HG02763 (cell line): ENCODE measurements around the gene ST6GALNAC4.

Source experiments
- ATAC-seq: cut with Tn5 transposase; IDR thresholded peaks from one replicate; pipeline ENCODE4 v1.9.1; 2021; ENCODE audit warnings: mild to moderate bottlenecking, moderate library complexity; ENCODE audit not compliant: unreplicated experiment

Gene ST6GALNAC4

DNA sequence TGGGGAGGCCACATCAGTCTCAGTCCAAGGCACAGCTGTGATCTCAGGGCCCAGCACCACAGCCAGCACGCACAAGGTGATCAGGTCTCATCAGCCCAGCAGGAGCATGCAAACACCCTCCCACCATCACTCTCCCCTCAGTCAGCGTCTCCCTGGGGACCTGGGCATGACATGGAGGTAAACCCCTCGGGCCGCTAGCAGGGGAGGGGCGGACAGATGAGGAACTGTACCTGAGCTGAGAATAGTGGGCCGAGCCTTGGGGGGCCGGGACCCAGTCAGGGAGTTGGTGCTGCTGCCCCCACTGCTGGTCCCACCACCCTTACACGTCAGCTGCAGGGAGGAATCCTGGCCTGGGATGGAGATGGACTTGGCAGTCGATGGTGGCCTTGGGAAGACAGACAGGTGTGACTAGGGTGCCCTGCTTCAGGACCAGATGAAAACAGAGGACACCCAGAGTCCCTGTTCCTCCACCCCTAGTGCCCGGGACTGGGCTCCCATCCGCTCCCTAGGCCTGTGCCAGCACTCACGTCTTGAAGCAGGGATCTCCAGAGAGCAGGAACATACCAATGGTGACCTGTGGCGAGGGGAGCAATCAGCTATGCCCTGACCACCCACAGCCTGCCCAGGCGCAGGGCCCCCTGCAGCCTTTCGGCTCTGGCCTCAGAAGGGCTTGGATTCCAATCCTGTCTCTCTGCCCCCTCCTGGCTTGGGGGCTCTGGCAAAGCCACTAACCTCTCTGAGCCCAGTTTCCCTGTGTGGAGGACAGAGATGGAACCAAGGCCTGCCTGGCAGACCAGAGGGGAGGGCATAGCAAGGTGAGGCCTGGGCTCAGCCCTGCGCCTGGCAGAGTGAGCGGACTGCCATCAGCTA is 31.2 kb upstream of the ST6GALNAC4 start:
- no peak for ATAC-seq

DNA sequence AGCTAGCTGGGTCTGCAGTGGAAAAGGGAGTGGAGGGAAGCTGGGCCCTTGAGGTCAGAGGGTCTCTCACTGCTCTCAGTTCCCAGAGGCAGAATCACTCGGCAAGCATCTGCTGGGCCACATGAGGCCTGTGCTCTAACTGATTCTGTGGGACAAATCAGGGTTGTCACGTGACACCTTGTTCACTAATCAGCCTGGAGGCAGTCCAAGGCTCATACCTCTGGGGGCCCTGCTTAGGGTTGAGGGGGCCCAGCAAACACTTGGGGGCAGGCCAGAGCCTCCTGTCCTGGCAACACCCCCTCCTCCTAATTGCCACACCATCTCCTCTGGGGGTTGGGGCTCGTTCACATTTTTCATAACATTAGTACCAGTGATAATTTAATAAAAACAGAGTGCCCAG is 29.9 kb upstream of the ST6GALNAC4 start:
- ATAC-seq = no peak

DNA sequence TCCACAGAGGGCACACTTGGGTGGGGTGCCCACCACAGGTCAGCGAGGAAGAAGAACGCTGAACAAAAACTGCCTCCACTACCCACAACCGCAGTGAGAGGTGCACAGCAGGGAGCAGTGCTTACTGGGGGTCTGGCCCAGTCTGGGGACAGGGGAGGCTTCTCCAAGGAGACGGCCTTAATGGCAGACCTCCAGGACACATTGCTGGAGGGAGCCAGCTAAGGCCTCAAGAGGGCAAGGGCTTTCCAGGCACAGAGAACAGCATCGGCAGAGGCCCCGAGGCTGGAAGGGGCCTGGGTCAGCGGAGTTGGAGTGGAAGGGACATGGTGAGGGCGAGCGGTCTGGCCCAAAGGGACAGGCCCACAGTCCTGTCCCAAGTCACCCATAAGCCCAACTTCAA is 29.1 kb upstream of the ST6GALNAC4 start:
- ATAC-seq = no peak

DNA sequence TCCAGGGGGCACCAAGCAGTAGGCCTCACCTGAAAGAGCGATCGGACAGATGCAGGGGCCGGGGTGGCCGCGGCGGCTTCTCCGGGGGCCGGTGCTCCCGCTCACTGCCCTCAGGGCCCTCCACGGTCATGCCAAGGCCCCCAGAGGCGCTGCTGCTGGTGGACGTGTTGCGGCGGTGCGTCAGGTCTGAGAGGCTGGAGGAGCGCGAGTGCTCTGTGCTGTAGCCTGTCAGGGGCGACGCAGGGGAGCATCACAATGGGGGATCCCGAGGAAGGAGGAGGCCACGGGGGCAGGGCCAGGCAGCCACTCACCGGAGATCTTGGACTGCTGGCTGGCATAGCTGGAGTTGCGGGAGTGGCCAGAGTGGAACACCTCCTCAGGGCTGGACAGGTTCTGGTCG is 28.5 kb upstream of the ST6GALNAC4 start:
- no peak for ATAC-seq

DNA sequence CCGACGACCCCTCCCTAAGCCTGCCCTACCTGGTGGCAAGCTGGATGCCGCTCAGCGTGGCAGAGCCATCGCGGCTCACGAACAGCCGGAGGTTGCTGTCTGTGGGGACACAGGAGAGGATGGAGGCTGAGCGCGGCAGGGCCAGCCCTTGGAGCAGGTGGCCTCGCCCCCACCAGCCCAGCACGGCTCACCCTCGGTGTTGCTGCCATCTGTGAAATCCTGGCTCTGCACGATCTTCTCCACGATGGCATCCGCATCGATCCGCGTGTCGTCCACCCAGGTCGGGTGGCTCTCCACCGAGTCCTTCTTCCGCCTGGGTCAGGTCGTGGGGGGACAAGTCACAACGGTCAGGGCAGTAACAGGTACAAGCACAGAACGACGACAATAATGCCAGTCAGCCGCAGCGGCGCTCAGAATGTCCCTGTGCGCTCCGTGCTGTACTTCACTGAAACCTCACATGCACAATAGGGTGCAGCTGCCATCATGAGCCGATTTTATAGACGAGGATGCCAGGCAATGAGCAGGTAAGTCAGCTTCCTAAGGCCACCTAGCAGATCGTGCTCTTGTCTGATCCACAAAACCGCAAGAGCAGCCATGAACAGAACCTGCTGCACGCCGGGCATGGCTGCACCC is 27.9 kb upstream of the ST6GALNAC4 start:
- no peak for ATAC-seq

DNA sequence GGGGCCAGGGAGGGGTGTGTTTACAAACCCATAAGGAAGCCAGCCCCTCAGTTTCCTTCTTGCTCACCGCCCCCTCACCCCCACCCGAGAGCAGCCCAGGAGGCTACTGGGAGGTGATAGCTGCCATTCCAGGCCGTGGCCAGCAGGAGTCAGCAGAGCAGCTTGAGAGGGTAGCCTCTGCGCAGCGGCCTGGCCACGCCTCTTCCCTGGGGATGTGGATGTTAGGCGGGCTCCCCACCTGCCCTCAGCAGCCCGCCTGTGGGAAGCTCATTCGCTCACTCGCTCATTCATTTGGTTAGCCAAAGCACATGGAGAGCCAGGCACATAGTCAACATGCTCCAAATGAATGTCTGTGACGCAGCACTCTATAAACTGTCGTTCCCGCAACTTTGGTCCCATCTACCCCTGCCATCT is 26.9 kb upstream of the ST6GALNAC4 start:
- peak; percentile 60 for ATAC-seq

DNA sequence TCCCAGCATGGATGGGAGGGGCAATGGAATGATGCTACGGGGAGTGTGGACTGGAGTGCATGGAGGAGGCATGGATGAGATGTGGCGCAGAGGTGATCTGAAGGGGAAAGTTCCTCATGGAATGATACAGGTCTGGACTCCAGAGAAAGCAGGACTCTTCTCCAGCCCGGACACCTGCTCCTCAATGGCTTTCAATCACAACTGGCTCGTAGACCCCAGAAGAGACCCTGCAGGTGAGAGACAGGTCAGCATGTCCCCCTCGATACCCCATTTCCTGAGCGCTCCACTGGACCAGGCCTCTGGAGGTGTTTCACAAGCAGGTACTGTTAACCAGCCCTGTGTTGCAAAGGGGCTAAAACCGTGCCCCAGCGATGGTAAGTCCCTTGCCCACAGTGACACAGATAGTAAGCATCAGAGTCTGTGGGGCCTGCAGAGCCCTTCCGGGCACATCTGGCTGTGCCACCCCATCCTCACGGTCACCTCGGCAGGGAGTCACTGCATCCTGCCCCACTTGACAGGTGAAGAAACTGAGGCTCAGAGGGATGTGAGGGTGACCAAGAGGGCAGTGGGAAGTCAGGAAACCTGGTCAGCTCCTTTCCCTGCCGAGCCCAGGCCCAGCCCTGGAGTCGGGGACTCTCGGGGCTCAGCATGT is 26.3 kb upstream of the ST6GALNAC4 start:
- ATAC-seq = no peak

DNA sequence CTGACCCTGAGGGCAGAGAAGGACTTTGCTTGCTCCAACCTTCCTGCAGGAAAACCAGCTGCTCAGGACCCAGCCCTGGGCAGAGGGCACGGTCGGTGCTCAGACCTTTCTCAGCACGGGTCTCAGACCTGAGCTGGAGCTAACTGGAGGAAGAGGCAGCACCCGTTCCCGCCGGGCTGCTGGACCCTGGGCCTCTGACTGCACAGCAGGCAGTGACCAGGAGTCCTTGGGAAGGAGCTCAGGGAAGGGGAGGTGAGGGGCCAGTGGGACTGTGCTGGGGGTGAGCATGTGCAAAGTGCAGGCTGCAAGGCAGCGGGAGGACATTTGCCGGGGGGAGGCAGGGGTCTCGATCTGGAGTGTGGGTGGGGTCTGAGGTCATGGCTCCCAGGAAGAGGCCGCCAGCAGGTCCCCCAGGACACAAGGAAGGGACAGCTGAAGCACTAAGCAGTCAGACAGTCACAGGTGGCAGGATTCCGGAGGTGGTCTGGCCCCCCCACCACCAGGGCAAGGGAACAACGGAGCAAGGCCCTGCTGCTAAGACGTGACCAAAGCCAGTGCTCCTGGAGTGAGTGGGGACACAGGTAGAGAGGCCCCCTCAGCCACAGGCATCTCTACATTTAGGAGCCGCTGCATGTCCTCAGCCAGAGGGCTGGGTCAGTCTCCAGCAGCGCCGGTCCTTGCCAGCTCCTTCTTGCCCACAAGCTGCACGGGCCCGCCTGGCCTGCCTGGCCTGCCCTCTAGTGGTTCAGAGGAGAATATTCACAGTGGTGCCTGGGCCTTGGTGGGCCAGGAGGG is 25.6 kb upstream of the ST6GALNAC4 start:
- no peak for ATAC-seq

DNA sequence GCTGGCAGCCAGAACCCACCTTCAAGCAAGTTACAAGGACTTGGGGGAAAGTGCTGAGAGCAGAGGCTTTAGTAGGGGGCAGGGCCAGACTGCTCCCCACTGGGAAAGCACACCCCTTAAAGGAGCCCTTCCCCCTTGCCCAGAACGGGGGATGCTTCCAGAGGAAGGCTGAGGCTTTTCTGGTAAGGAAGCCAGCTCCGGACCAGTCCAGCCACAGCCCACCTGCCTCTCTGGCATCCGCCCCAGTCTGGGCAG is 25.0 kb upstream of the ST6GALNAC4 start:
- no peak for ATAC-seq

DNA sequence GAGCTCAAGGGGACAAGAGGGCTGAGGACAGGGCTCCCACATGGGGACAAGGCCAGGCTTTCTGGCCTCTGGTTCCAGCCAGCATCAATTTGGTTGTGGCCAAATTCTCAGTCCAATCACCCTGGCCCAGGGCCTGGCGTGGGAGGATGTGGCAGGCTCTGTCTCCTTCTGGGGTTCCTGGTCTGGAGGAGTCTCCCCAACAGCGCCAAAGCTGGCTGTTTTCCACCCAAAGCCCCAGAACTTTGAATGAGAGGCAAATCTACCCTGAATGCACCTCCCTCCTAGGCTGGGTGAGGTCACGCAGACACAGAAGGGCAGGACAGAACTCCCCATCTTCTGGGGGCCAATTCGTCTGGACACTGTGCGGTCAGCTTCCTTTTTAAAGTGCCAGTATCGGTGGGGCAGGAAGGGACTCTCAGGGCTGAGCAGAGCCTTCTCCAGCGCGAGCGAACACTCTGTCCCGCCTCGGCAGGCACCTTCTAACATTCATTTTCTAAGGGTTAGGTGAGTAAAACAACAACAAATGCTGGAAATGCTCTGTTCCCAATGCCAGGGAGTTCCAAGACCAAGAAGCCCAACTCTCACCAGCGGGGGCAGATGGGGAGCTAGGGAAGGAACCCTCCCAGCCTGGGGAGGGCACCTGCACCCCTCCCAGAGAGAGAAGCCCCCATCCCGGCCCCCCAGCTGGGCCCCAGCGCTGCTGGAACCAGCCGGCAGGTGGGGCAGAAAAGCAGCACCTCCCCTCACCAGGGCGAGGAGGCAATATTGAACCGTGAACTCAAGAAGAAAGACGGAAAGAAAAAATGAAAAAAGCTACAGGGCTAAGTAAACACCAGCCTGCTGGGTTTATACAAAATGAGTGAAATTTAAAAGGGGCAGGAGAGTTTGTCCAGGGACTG is 24.5 kb upstream of the ST6GALNAC4 start:
- no peak for ATAC-seq

DNA sequence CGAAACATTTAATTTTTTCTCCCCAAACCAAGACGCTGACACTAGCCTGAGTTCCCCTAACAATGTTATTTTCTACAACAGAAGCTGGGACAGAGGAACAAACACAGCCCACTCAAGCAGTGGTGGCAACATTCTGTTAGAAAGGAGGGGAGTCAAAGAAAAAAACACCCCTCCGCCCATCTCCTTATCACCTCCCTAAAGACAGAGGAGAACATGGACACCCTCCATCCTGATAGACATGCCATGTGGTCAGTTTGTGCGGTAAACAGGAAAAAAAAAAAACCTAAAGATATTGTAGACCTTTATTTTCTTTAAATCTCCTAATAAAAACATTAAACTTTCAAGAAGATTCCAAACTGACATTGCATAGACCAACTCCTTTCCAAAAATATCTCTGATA is 23.8 kb upstream of the ST6GALNAC4 start:
- no peak for ATAC-seq

DNA sequence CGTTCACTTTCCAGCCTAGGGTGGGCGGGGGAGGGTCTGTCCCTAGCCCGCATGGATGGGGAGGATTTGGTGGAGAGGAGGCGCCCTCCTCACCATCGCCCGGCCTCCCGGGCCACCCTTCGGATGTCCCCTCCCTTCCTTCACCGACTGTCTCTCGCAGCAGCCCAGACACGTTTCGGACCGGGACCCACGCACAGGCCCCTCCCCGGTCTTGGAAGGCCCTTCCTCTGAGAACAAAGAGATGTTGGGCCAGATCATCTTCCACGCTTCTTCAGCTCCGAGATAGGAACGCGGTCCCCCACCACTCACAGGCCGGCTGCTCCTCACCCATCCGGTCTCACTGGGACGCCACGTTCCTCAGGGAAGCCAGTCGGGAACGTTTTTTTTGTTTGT is 21.5 kb upstream of the ST6GALNAC4 start:
- ATAC-seq = no peak

DNA sequence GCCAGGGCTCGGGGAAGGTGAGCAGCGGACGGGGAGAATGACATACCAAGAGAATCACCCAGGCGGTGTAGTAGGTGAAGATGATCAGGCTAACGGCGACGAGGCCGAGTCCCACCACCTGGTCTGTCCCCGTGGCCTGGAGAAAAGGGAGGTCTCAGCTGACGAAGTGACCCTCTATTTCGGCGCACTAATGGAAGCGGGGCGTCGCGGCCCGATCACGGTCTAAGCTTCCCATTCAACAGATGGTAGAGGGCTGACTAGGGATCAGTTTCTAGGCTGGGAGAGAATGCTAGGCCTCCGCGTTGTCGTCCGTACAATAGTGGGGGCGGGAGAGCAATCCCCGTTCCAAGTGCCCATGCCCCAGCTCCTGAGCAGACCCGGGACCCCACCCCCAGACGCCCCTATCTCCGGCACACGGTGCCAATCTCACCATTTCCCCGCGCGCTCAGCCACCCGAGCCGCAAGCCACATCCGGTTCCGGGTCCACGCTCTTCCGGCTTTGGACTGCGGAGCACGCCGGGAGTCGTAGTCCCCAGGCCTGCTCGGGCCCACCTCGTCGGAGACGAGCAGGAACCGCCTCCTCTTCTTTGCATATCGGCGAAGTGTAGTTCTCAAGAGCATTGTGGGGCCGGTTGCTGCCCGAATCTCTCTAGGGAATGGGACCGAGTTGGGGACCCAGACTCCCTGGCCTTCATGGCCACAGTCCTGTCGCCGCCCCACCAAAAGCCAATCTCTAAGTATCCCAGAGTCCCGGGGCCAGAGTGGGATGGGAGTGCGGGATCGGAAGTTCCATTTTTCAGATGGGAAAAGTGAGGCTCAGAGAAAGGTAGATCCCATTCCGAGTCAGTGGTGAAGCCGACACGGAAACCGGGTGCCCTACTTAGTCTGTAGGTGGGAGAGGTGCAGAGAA is 20.8 kb upstream of the ST6GALNAC4 start, which contains the start of gene DPM2:
DPM2 (minus strand) TSS at position 467 of the 910 bp plus-strand sequence; CDS start at position 433, 34 bp downstream.
- ATAC-seq = peak; percentile 82

DNA sequence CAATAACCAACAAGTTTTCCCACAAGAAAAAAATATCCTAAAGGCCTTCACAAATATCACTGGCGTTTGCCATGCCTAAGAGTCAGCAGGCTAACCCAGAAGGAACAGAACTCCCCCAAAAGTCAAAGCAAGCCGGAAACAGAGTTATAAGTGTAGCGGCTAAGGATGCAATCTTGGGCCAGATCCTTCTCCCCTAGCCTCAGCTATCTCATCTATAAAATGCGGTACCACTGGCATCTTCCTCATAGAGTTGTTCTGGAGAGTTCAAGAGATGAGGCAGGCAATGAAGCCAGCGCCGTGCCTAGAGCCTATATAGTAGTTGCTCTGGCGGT is 20.2 kb upstream of the ST6GALNAC4 start:
- no peak for ATAC-seq

DNA sequence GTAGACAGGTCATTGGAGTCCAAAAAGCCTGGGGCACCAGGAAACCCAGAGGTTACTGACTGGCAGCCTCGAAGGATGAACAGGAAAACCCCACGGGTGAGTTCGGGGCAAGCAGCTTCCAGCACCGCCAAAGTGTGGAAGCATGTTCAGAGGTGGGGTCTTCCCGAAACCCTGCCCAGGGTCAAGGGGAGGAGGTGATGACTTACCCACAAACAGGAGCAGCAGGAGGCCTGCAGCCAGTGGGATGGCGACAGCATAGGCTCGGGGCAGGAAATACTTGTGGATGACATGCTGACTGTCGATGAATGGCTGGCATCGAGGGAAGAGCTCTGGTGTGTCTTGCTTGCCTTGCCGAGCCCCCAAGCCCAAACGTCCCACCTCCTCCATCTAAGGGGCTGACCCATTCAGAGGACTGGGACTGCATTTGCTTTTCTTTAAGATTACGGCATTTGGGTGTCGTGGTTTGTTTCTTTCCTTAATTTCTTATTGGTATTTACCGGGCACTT is 19.6 kb upstream of the ST6GALNAC4 start:
- no peak for ATAC-seq

DNA sequence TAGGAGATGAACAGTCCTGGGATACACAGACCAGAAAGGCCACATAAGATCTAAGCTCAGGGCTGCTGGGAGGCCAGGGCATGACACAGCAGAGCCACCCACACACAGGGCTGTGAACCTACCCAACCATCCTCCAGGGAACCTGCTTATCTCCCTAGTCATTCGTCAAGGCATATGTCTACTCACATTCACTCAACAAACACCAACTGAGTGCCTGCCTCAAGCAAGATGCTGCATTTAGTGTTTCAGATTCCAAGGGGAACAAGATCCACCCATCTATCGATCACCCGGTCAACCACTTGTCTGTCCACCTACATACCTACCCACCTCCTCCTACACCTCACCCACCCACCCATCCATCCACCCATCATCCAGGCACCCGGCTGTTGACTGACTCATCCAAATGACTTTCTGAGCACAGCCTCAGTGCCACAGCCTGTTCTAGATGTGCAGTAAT is 19.0 kb upstream of the ST6GALNAC4 start:
- ATAC-seq = no peak

DNA sequence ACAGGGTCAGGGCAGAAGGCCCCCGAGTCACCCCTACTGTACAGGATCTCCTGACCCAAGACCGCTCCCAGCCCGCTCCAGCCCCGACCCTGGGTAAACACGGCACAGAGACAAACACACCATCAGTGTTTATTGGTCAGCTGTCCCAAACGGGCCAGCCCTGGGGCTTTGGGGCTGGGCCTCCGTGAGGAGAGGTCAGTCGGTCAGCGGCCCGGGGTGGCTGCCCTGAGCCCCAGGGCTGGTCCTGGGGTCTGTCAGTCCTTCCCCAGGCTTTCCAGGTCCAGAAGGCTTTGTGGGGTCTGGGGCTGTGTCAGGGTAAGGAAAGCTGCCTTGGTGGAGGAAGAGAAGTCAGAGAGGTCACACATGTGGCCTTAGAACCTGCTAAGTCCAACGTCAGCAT is 18.1 kb upstream of the ST6GALNAC4 start:
- ATAC-seq = no peak

DNA sequence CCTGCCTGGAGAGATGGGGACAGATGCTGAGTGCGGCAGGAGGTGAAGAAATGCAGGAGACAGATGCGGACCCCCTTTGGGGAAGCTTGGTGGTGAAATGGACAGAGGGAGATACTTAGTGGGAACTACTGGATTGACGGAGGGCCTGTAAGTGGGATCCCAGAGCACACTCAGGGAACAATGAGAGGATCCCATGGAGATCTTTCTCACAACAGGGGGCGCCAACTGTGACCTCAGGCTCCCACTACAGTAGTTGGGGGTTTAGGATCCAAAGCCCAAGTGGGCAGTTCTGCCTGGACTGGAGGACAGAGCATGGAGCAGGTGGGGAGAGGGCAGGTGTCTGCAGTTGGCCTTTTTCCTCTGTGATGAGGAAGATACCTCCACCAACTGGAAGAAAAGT is 17.4 kb upstream of the ST6GALNAC4 start:
- ATAC-seq = no peak
